NCI-H2107 treated with DMSO at 0.1 percent for 48 hours (cell line): Measurements from ENCODE around the gene PIK3CD.

Experiments used
- DNase-seq: peaks from one replicate; lab custom pipeline; 2025; ENCODE audit not compliant: unreplicated experiment; lab: John Stamatoyannopoulos, UW

Gene PIK3CD

GRCh38 chr1:9716404-9717192 lies 65.1 kb downstream of the PIK3CD start:
- no peak for DNase-seq

GRCh38 chr1:9717193-9718005 lies 65.9 kb downstream of the PIK3CD start:
- DNase-seq, result no peak

GRCh38 chr1:9718006-9718680 lies 66.6 kb downstream of the PIK3CD start:
- no peak for DNase-seq

- DNase-seq, result no peak
These were observed 68.6 kb downstream of the PIK3CD start for GRCh38 chr1:9719978-9720722.

GRCh38 chr1:9720785-9721605 lies 69.5 kb downstream of the PIK3CD start:
- no peak for DNase-seq

- DNase-seq, result no peak
These were observed 70.3 kb downstream of the PIK3CD start for GRCh38 chr1:9721606-9722377.

- no peak for DNase-seq
These were observed 70.8 kb downstream of the PIK3CD start for GRCh38 chr1:9722378-9722749.

- no peak for DNase-seq
These were observed 71.7 kb downstream of the PIK3CD start for GRCh38 chr1:9723068-9723805.

GRCh38 chr1:9723926-9724325 lies 72.4 kb downstream of the PIK3CD start:
- no peak for DNase-seq

- DNase-seq, result no peak
These were observed 73.4 kb downstream of the PIK3CD start for GRCh38 chr1:9724706-9725476.

GRCh38 chr1:9726406-9726805 lies 74.9 kb downstream of the PIK3CD start:
- no peak for DNase-seq

GRCh38 chr1:9726905-9727595 lies 75.5 kb downstream of the PIK3CD start:
- no peak for DNase-seq

- no peak for DNase-seq
These were observed 77.1 kb downstream of the PIK3CD start for GRCh38 chr1:9728451-9729295.

GRCh38 chr1:9729523-9729922 lies 78.0 kb downstream of the PIK3CD start:
- DNase-seq, result no peak

GRCh38 chr1:9730096-9730901 lies 78.8 kb downstream of the PIK3CD start:
- no peak for DNase-seq

GRCh38 chr1:9731051-9731537 lies 79.6 kb downstream of the PIK3CD start:
- no peak for DNase-seq
